ENCODE data around the gene RBM11. TPM values are rescaled to one million over a fixed set of nuclear protein-coding genes. Genes with fewer than 3 reads are reported as not detected.

The RBM11 gene
- total RNA-seq, 1 experiment from 2014 or later = 1.7 TPM

DNA sequence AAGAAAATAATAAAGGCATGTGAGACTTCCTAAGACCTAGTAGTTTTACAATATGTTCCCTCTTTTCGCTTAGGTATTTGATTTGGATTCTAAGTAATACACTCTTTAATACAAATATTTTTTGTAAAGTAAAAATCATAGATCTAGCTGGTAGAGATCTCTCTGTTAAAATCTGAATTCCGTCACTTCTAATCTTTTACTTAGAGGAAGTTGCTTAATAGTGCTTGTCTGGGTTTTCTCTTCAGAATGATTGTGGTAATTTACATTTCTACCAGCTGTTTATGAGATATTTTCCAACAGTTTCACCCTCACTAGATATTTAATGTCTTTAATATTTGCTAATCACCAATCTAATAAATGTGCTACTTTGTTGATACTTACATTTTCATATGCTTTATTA lies 23.3 kb downstream of the RBM11 start:
- Histone ChIP-seq H3K18ac (ENCODE audit: insufficient read length, low read depth, low read length) (no peak overlapping the region), H2BK12ac (ENCODE audit: insufficient read length, low read depth, low read length) (no peak overlapping the region), H2BK120ac (ENCODE audit: low read depth, low read length, poor library complexity, severe bottlenecking) (no peak overlapping the region), H3K14ac (ENCODE audit: insufficient read depth, low read length) (no peak overlapping the region), H2BK20ac (ENCODE audit: low read depth, low read length, poor library complexity, severe bottlenecking) (no peak overlapping the region), H3K9me3 (ENCODE audit: control insufficient read depth, low read depth, low read length) (no peaks in the 10 kb centered on the region), H3K4me2 (ENCODE audit: insufficient read depth, insufficient read length, low read length) (no peak overlapping the region), H3K23ac (ENCODE audit: insufficient read length, low read depth, low read length) (no peak overlapping the region), H2BK5ac (ENCODE audit: insufficient read length, low read length) (no peak overlapping the region), H3K9ac (ENCODE audit: extremely low read depth, insufficient read length, low read length) (no peak overlapping the region), H4K5ac (ENCODE audit: insufficient read length, low read depth, low read length) (no peak overlapping the region), H3T11ph (ENCODE audit: low read length) (no peak overlapping the region), H3K4me1 (ENCODE audit: insufficient read depth, low read length) (peaks cover 2% of the 10 kb centered on the region; the same call in 1 of the 2 replicates), H3K23me2 (ENCODE audit: insufficient read length, low read depth, low read length, poor library complexity, severe bottlenecking) (no peaks in the 10 kb centered on the region), H3K56ac (ENCODE audit: insufficient read length, low read depth, low read length) (no peak overlapping the region), H2AFZ (ENCODE audit: low read length) (no peak overlapping the region), H3K27me3 (ENCODE audit: insufficient read depth, low read length) (no peaks in the 10 kb centered on the region), H4K91ac (ENCODE audit: insufficient read length, low read depth, low read length) (no peak overlapping the region), H4K20me1 (ENCODE audit: control insufficient read depth, insufficient read depth, insufficient read length) (no peaks in the 10 kb centered on the region), H3K27ac (ENCODE audit: insufficient read length, low read depth, low read length) (no peak overlapping the region), H3K79me1 (ENCODE audit: insufficient read depth, low read depth, low read length, poor library complexity, severe bottlenecking) (no peaks in the 10 kb centered on the region), H3K4ac (ENCODE audit: low read depth, low read length) (no peak overlapping the region), H3K79me2 (ENCODE audit: insufficient read depth, low read length) (no peaks in the 10 kb centered on the region), H4K8ac (replicated peaks; ENCODE audit: insufficient read length, low read depth, low read length) (no peak overlapping the region), H2BK15ac (ENCODE audit: low read depth, low read length) (no peak overlapping the region), H2AK5ac (ENCODE audit: insufficient read length, low read length) (no peak overlapping the region)
- peaks cover 63 to 72% of the 10 kb centered on the region in 2 experiments for H3K9me3 Mint-ChIP-seq
- no peaks in the 10 kb centered on the region for H3K4me1 Mint-ChIP-seq
- no peak overlapping the region for H3K4me3 Mint-ChIP-seq
- WGBS (ENCODE audit: extremely low coverage, insufficient read length, low lambda C conversion rate) = no CpG with 5 or more reads among the region's 2 CpGs
- TF ChIP-seq, protein P1, sequence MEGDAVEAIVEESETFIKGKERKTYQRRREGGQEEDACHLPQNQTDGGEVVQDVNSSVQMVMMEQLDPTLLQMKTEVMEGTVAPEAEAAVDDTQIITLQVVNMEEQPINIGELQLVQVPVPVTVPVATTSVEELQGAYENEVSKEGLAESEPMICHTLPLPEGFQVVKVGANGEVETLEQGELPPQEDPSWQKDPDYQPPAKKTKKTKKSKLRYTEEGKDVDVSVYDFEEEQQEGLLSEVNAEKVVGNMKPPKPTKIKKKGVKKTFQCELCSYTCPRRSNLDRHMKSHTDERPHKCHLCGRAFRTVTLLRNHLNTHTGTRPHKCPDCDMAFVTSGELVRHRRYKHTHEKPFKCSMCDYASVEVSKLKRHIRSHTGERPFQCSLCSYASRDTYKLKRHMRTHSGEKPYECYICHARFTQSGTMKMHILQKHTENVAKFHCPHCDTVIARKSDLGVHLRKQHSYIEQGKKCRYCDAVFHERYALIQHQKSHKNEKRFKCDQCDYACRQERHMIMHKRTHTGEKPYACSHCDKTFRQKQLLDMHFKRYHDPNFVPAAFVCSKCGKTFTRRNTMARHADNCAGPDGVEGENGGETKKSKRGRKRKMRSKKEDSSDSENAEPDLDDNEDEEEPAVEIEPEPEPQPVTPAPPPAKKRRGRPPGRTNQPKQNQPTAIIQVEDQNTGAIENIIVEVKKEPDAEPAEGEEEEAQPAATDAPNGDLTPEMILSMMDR (conservative IDR thresholded peaks at IDR 0.05) = no peak
- DNase-seq = no peak
- H3K27me3 Mint-ChIP-seq (ENCODE audit: low read depth) = no peaks in the 10 kb centered on the region
- H3K36me3 Mint-ChIP-seq (ENCODE audit: insufficient read depth in 1 of 3, low read depth in 3 of 3) = no peaks in the 10 kb centered on the region; a peak in 2 of 7 replicates
- no peak overlapping the region for H3K27ac Mint-ChIP-seq
